CD4-positive, alpha-beta T cell treated with Interleukin-1 beta for 1 hour (primary cell): ENCODE measurements around the gene GORASP1.
A peak's percentile ranks its signal among the peaks of the same experiment; 100 is the strongest.

Source experiments
- DNase-seq, 2 donors: peaks; one replicate each; pipeline ENCODE4 v3.0.0-alpha.2; 2020 to 2022

Gene GORASP1

DNA sequence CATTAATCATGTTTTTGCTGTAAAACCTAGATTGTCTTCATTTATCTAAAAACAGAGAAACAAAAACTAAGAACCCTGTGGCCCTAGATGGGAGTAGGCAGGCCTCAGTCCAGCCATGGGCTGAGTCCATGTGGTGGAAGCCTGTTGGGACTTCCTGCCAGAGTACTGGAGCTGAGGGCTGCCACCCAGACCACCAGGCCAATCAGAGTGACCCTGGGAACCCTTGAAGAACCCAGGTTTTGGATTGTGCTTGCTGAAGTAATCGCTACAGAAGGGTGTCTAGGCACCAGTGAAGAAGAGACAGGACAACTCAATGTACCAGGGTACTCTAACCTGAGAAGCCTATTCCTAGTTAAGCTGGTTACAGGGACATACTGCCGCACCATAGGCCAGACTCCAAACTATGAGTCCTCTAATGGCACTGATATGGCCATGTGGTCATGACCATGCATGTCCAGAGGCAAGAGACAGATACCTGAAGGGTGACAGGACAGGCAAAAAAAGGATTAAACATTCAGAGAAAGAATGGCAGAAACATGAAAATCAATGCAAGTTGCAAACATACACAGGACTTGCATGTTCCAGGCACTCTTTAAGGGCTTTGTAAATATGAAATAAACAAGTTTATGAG is 33.0 kb upstream of the GORASP1 start:
- DNase-seq: no peak

DNA sequence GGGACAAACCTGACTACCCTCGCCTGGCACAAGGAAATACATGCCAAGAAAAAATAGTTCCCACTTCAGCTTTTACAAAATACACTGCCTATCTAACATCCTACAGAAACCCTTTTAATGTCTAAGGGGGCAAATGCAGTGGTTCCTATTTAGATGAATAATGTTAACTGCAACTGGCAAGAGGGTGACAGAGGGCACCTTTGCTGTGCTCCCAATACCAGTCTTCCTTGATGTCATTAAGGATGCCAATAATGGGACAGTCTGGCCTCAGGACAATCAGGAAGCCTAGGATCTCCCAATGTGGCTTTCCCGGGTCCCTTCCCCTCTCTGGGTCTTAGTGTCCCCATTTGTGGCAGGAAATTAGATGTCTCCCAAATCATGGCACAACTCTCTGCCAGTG is 32.0 kb upstream of the GORASP1 start:
- DNase-seq: no peak

DNA sequence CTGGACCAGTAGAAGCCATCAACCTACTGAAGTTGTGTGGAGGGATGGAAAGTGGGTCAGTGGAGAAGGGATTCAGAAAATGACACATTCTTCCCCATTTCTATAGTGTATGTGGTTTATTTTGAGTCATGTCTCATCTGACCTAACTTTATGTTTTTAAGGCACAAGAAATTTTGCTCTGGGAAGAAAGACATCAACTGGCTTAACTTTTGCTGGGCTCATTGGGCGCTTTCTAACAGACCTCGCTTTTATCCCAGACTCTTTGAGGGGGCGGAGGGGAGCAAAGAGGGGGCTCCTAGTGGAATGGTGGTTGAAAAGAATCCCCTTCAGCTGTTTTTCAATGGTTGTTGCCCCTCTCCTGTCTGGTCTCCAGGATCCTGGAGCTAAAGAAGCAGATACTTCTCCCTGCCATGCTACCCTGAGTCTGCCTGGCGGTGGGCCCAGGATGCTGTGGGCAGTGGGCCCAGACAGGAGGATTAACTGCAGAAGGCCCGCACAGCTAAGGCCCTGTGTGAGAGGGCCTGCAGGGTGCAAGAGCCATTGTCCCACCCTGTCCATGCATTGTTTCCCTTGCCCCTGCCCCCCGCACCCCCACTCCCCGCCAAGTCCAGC is 31.5 kb upstream of the GORASP1 start:
- no peak for DNase-seq

DNA sequence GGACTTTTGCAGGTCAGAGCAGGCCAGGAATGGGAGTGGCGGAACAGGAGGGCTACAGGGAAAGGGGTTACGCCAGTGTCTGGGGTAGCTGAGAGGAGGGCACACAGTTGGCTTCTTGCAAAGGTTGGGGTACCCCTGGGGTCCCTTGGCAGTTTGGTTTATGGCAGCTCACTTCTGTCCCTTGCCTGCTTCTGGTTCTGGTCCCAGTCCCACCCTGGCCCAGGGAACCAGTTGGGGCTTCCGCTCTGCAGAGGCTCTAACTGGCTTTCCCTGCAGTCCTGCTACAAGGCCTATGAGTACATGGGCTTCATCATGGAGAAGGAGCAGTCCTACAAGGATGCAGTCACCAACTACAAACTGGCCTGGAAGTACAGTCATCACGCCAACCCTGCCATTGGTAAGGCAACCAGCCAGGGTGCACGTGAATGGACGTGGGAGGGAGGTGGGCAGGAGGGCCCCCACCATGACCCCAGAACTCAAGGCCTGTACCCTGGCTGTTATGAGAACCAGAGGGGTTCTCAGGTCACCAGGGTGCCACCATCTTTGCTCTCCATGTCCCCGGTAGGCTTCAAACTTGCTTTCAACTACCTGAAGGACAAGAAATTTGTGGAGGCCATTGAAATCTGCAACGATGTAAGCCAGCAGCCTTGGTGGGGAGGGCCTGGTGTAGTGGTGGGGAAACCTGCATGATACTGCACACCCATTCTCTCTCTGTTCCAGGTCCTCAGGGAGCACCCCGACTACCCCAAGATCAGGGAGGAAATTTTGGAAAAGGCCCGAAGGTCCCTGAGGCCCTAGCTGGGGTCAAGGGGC is 30.8 kb upstream of the GORASP1 start:
- DNase-seq: no peak

DNA sequence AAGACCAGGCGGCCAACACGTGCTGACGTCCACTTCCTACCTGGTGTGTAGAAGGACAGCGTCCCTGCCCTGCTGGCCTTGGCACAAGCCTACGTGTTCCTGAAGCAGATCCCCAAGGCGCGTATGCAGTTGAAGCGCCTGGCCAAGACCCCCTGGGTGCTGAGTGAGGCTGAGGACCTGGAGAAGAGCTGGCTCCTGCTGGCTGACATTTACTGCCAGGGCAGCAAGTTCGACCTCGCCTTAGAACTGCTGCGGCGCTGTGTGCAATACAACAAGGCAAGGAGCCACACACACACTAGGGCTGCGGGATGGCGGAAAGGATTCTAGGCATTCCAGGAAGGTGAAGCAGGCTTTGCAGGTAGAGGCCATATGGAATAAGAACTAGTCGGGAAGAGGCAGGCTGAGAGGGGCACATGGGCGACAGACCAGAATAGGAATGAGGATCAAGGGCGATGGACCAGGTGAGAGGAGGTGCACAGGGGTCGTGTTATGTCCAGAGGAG is 30.1 kb upstream of the GORASP1 start:
- no peak for DNase-seq

DNA sequence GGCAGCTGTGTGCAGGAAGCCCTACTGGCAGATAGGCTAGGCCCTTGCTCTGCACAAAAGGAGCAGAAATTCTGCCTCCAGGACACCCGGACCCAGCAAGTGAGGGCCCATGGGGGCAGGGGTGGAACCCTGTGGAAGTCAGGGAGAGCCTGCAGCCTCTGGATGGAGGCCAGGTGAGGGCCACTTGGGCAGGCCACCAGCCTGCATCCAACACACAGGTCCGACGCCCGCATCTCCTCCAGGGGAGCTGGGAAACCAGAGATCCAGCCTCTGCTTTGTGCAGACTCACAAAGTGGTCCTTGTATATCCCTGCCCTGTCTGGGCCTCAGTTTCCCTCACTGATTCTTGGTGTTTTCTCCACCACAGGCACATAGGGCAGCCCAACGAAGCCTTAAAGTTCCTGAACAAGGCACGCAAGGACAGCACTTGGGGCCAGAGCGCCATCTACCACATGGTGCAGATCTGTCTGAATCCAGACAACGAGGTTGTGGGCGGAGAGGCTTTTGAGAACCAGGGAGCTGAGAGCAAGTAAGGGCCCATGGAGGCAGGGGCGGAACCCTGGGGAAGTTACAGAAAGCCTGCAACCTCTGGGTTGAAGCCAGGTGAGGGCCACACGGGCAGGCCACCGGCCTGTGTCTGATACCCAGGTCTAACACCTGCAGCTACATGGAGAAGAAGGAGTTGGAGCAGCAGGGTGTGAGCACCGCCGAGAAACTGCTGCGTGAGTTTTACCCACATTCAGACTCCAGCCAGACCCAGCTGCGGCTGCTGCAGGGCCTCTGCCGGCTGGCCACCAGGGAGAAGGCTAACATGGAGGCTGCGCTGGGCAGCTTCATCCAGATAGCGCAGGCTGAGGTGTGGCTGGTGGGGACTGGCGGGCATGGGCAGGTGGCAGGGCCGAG is 29.4 kb upstream of the GORASP1 start:
- no peak for DNase-seq

DNA sequence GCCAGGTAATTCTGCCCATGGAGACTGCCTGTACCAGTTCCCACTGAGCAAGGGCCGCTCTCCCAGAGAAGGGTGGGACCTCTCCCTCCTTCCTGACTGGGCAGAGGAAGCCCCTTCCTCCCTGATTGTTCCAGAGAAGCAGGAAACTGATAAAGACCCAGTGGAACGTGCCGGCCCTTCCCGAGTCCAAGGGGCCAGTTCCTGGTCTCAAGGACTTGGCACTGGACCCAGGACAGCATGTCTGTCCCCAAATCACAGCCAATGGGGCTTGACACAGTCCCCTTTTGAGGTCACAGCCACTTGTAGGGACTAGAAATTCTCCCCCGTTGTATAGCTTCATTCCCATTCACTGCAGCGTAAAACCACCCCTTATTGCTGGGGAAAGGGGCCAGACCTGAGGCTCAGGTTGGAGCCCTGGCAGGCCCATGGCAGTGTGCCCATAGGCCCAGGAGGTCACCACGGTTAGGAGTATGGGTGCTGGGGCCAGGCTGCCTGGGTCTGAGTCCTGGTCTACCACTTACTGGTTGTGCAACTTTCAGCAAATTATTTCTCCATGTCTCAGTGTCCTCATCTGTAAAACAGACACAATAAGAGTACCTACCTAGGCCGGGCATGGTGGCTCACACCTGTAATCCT is 27.9 kb upstream of the GORASP1 start:
- no peak for DNase-seq

DNA sequence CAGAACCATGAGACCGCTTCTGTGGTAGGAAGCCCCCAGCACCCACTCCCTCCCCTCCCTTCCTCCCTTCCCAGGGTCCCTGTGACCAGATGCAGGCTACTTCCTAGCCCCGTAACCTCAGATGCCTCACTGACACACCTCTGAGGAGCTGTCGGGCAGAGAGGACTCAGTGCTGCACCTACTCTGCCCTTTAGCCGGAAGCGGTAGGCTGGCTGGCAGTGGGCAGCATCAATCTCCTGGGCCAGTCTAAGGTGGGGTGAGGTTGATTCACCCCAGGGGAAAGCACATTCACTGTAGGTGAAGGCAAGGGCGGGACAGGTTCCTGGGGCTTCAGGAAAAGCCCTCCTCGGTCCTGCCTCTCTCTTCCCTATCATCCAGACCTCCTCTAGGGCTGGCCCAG is 26.9 kb upstream of the GORASP1 start:
- no peak for DNase-seq

DNA sequence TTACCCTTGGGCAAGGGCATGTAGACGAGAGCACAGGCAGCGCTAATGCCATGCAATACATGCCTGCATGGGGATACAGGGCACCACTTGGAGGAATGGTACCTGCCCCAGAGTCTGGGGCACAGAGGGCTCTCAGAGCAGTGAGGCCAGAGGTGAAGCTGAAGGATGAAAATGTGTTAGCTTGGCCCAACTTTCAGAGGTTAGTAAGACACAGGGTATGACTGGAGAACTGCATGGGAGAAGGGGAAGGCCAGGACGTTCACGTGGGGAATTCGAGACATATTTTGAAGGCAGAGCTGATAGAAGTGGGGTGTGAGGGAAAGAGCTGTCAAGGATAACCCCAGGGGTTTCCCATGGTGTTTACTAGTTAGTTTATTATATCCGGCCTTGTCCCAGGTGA is 26.4 kb upstream of the GORASP1 start:
- no peak for DNase-seq

DNA sequence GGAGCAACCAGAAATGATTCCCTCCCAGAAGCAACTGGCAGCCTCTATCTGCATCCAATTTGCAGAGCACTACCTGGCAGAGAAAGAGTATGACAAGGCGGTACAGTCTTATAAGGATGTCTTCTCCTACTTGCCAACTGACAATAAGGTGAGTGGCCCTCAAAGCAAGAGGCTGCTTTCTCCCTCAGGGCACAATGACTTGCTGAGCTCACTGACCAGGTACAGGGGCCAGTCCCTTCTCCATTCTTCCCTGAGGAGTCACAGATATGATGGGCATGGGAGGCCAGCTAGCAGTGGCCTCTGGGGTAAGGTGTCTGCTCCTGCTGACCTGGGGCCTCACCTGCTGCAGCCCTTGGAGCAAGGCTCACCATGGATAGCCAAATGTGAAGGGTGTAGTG is 25.7 kb upstream of the GORASP1 start:
- DNase-seq: no peak

DNA sequence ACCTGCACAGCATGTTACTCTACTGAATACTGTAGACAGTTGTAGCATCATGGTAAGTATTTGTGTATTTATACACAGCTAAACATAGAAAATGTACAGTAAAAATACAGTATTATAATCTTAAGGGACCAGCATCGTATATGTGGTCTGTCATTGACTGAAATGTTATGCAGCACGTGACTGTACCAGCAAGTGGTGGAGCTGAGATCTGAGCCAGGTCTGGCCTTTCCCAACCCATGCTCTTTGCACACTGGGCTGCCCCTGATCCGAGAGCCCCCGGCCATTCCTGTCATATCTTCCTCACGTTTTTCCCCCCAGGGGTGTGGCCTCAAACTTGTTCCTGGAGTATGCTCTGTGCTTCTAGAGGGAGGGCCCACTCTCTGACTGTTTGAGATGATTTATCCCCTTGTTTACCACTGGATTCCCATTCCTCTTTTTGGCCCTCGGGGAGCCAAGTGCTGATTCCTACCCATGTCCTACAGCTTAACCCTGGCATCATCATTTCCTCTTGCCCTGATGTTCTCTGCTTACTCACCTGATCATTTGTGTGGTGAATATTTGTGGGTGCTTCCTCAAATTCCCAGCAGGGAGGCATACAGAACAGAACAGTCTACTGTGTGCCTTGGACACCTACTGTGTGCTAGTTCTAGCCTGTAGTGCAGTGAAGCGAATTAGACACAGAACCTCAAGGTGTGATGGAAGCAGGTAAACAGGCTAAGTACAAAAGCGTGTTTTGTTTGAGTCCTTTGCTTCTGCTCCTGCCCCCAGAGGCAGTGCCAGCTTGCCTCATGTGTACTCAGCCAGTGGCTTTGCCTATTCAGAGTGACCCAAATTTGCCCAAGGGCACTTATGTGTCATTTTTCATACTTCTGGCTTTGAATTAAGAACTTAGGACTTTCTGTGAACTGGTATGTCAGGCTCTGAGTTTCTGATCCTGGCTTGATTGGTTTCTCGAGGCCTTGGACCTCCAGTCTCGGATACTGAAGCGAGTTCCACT is 25.0 kb upstream of the GORASP1 start:
- DNase-seq: no peak

DNA sequence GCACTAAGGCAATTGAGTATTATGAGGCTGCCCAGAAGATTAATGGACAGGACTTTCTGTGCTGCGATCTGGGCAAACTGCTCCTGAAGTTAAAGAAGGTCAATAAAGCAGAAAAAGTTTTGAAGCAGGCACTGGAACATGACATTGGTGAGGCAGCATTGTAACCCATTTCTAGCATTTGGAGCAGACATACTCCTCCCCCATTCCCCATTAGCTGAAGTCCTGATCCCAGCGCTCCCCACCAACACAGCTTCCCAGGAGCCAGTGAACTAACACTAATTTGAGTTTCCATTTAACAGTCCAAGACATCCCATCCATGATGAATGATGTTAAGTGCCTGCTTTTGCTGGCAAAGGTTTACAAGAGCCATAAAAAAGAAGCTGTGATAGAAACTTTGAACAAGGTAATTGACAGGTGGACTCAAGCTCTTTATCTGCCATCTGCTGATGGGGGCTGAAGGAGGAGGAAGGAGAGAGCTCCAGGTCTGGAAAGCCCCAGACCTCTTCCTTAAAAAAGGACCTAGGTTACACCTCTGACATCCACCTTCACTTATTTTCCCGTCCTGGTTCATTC is 23.4 kb upstream of the GORASP1 start:
- DNase-seq: no peak

DNA sequence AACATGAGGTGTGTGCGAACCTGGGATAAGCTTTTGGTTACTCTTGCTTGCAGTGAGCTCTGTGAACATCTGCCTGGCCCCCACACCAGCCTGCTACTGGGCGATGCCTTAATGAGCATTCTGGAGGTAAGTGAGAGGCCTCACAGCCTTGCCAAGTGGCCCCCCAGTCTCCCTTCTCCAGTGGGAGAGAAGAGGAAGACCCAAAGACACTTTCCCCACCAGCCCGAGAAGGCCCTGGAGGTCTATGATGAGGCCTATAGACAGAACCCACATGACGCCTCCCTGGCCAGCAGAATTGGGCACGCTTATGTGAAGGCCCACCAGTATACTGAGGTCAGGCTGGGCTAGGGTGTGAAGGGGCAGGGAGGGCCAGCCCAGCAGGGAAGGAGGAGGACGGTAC is 22.6 kb upstream of the GORASP1 start:
- no peak for DNase-seq

DNA sequence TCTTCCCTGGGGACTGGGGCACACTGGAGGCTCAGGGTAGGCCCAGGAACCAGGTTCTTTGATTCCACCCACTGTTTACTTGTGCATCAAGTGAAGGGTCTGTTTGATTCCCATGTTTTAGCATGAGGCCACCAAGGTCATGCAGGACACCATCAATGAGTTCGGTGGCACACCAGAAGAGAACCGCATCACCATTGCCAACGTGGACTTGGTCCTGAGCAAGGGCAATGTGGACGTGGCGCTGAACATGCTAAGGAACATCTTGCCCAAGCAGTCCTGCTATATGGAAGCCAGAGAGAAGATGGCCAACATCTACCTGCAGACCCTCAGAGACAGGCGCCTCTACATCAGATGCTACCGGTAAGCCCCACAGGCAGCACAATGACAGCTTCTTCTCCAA is 21.5 kb upstream of the GORASP1 start:
- no peak for DNase-seq

DNA sequence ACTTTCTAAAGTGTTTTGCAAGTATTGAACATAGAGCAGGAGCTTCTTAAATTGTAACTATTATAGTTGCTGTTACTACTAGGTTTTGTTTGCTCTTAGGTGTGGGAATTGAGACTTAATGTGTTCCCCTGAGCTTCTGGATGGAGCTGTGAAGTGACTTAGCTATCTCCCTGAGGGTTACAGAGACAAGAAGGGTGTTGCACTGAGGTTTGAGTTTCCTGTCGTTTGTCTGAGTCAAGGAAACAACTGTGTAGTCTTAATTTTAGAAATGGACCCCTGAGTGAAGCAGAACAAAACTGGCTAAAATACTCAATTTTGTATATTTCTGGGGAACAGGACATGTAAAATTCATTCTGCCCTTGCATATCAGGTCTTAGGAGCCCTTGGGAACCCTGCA is 20.5 kb upstream of the GORASP1 start:
- DNase-seq: no peak

DNA sequence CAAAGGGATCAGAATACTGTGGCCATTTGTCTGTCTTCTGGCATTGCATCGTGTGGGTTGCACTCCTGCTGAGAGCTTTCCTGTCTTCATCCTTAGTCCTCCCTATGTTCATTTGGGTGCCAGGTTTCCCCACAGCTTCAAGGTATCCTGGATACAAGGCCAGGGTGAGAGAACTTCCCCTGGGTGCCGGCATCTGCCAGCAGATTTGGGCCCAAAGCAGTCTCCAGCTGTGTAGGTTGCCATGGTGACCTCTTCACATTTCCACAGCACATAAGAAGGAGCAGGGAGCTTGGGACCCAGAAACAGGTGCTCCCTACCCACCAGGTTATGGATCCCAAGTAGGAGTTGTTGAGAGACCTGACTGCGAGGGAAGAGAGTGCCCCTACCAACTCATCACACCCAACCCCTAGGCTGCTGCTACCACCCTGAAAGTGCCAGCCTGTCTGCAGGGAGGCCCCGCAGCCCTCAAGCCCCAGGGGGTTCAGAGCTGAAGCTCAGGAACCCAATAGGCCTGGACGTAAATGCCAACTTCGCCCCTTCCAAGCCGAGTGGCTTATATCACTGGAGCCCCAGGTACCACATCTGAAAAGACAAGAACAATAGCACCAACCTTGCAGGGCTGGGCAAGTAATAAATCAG is 20.0 kb upstream of the GORASP1 start:
- no peak for DNase-seq

DNA sequence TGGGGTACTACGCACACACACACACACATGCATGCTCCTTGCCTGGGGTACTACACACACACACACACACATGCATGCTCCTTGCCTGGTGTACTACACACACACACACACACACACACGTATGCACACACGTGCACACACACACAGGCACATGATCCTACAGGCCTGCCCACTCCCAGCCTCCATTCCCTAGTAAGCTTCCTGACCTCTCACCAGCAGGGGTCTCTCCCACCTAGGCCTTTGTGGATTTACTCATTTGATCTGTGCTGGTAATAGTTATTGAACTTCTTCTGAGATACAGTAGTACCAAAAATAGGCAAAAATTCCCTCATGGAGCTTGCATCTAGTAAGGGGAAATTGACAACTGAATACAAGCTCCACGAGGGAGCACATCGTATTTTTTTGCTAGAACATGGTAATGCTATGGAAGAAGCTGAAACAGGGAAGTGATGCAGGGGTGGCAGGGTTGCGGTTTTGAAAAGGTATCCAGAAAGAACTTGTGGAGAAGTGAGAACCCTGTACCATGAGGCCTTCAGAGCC is 19.2 kb upstream of the GORASP1 start:
- peak; percentile 41 to 50 for DNase-seq

DNA sequence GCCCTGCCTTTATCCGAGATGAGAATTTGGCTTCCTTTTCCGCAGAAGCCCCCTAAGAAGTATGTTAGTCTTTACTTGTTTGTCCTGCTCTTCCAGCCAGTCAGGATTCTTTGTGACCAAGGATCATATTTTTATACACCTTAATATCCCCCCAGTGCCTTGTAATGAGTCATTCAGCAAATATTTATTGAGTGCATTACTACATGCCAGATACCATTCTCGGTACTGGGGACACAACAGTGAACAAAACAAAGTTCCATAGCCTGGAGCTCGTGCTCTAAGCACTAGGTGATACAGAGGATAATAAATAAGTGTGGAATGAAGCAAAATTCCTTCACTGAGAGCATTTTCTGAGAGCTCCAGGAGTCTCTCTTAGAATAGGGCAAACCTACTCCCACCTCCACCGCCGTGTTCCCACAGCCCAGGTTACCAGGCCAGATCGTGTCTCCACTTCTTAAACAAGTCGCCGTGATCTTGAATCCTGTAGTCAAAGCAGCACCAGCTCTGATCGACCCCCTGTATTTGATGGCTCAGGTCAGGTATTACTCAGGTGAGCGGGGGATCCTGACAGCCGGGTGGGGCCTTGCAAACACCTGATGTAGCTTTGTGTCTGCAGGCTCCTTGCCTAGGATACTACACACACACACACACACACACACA is 18.5 kb upstream of the GORASP1 start:
- no peak for DNase-seq
